Activated gamma-delta T cell treated with anti-CD3 and anti-CD28 coated beads, Interleukin-2, amount 50 U/mL, for 16 hours (primary cell): ENCODE data around the gene BICDL2.
"Not testable (repeated sequence)": the region's sequence is repeated elsewhere in the genome, so short reads cannot be mapped to it uniquely, and the experiment has no call there.

Experiments
- DNase-seq: peaks from one replicate; pipeline ENCODE4 v3.0.0-alpha.2; 2020; ENCODE audit warnings: low read depth

BICDL2 gene

GRCh38 chr16:3063625-3064386 is 27.1 kb upstream of the BICDL2 start:
- no peak for DNase-seq

GRCh38 chr16:3062553-3062952 is 25.8 kb upstream of the BICDL2 start:
- no peak for DNase-seq

GRCh38 chr16:3060339-3061127 is 23.8 kb upstream of the BICDL2 start:
- DNase-seq = no peak

GRCh38 chr16:3059723-3060242 is 23.0 kb upstream of the BICDL2 start:
- no peak for DNase-seq

- DNase-seq = peak; percentile 83
Observed at GRCh38 chr16:3059041-3059722, 22.4 kb upstream of the BICDL2 start.

- DNase-seq = no peak
Observed at GRCh38 chr16:3058139-3059030, 21.6 kb upstream of the BICDL2 start.

GRCh38 chr16:3057181-3058138 is 20.7 kb upstream of the BICDL2 start:
- DNase-seq = no peak

- no peak for DNase-seq
Observed at GRCh38 chr16:3056336-3057180, 19.8 kb upstream of the BICDL2 start.

GRCh38 chr16:3055734-3056115 is 19.0 kb upstream of the BICDL2 start:
- DNase-seq = not testable (repeated sequence)

GRCh38 chr16:3054965-3055733 is 18.4 kb upstream of the BICDL2 start:
- DNase-seq = no peak

GRCh38 chr16:3053330-3053710 is 16.6 kb upstream of the BICDL2 start:
- DNase-seq = not testable (repeated sequence)

GRCh38 chr16:3052571-3053329 is 16.0 kb upstream of the BICDL2 start:
- DNase-seq = not testable (repeated sequence)

- no peak for DNase-seq
Observed at GRCh38 chr16:3051494-3051893, 14.8 kb upstream of the BICDL2 start.

GRCh38 chr16:3051009-3051408 is 14.3 kb upstream of the BICDL2 start:
- no peak for DNase-seq

GRCh38 chr16:3050487-3050886 is 13.7 kb upstream of the BICDL2 start:
- no peak for DNase-seq

GRCh38 chr16:3049921-3050481 is 13.3 kb upstream of the BICDL2 start:
- no peak for DNase-seq

- no peak for DNase-seq
Observed at GRCh38 chr16:3047387-3047720, 10.6 kb upstream of the BICDL2 start.
